Liver (tissue), 9 donors: ENCODE data around the gene SH3BGRL3. TPM values are rescaled to one million over a fixed set of nuclear protein-coding genes. Genes with fewer than 3 reads are reported as not detected.

Experiments
- DNase-seq: peaks from one replicate; pipeline ENCODE4 v3.0.0-alpha.2; 2017; ENCODE audit warnings: low spot score
- H3K27ac ChIP-seq, 2 donors: one replicate each; pipeline ENCODE4 v1.7.0; 2013; ENCODE audit warnings: inconsistent platforms in 2 of 2, low read length in 2 of 2, control low read depth in 1 of 2, low read depth in 1 of 2, mild to moderate bottlenecking in 1 of 2
- H3K27me3 ChIP-seq, 4 donors: one replicate each; pipeline versions ENCODE4 v1.6.1 to v1.7.0; 2013; ENCODE audit warnings: low read length in 3 of 4, inconsistent platforms in 1 of 4, mild to moderate bottlenecking in 1 of 4, moderate library complexity in 1 of 4; ENCODE audit not compliant: control insufficient read depth in 4 of 4, insufficient read depth in 4 of 4
- H3K36me3 ChIP-seq, 4 donors: one replicate each; pipeline versions ENCODE4 v1.6.1 to v1.7.0; 2013; ENCODE audit warnings: low read length in 3 of 4, mild to moderate bottlenecking in 3 of 4, low read depth in 1 of 4, moderate library complexity in 1 of 4; ENCODE audit not compliant: control insufficient read depth in 4 of 4, insufficient read depth in 3 of 4
- H3K4me1 ChIP-seq, 4 donors: one replicate each; pipeline versions ENCODE4 v1.6.1 to v1.7.0; 2013; ENCODE audit warnings: low read length in 3 of 4, mild to moderate bottlenecking in 3 of 4, moderate library complexity in 1 of 4; ENCODE audit not compliant: control insufficient read depth in 4 of 4, insufficient read depth in 4 of 4
- H3K4me3 ChIP-seq, 3 donors: one replicate each; pipeline versions ENCODE4 v1.6.1 to v1.7.0; 2013; ENCODE audit warnings: low read length in 3 of 3, control low read depth in 1 of 3, low read depth in 1 of 3, mild to moderate bottlenecking in 1 of 3
- H3K9ac ChIP-seq, 2 donors: one replicate each; pipeline ENCODE4 v1.7.0; 2013; ENCODE audit warnings: low read length in 2 of 2, mild to moderate bottlenecking in 2 of 2, moderate library complexity in 2 of 2, control low read depth in 1 of 2, low read depth in 1 of 2
- H3K9me3 ChIP-seq, 4 donors: one replicate each; pipeline versions ENCODE4 v1.6.1 to v1.7.0; 2013; ENCODE audit warnings: low read length in 3 of 4; ENCODE audit not compliant: control insufficient read depth in 4 of 4
- CTCF ChIP-seq: fragments of 150-350 bp; IDR thresholded peaks from 2 replicates; pipeline ENCODE4 v1.5.1; 2017; ENCODE audit warnings: improper control_type of control experiment, low read depth, low read length; ENCODE audit not compliant: missing input control
- EGR1 ChIP-seq, 2 donors: IDR thresholded peaks; 2 replicates each; pipeline ENCODE4 v1.6.1; 2016 to 2018; ENCODE audit warnings: antibody characterized with exemption in 2 of 2, low read depth in 2 of 2
- REST ChIP-seq: IDR thresholded peaks from 2 replicates; pipeline ENCODE4 v1.6.1; 2016; ENCODE audit warnings: antibody characterized with exemption, mild to moderate bottlenecking
- RXRA ChIP-seq, 2 donors: IDR thresholded peaks; 2 replicates each; pipeline ENCODE4 v1.6.1; 2017 to 2018; ENCODE audit warnings: antibody characterized with exemption in 2 of 2, mild to moderate bottlenecking in 1 of 2
- WGBS: extraction: QIAGEN DNeasy Blood & Tissue Kit; methylation state at CpG from one replicate; pipeline ENCODE4 v1.1.7; 2013; 5-methylcytosine and 5-hydroxymethylcytosine counted together
- polyA plus RNA-seq, 2 donors: library from polyadenylated mRNA; stranded (reverse) in 1 of 2; unstranded in 1 of 2; fragments of 200-250 nt in 1 of 2; fragments of >200 nt in 1 of 2; fragmentation: Nextera tagmentation in 1 of 2; extraction: Ambion mirVana in 1 of 2; gene quantifications; one replicate each; pipeline versions ENCODE4 v1.2.1 to v1.2.3, GENCODE V29; 2013 to 2015
- total RNA-seq, 2 donors: library from RNA; depleted of rRNA; stranded (reverse); fragments of >200 nt; gene quantifications; one replicate each; pipeline ENCODE4 v1.2.3, GENCODE V29; 2014
- TF ChIP-seq, protein P1 (sequence below): IDR thresholded peaks from 2 replicates; pipeline ENCODE4 v1.6.1; 2016; ENCODE audit warnings: antibody characterized with exemption
- donor health status: healthy.
- donor health status: healthy.
- donor health status: healthy.
- donor health status: healthy.
- donor health status: healthy.

The SH3BGRL3 gene
- total and polyA plus RNA-seq, 4 donors, result 4.5 to 93.2 (median 23.0) TPM

GRCh38 chr1:26287033-26287711 lies 7.3 kb downstream of the SH3BGRL3 start:
- no peak for DNase-seq
- H3K27ac ChIP-seq, result no peak overlapping the region
- H3K4me1 ChIP-seq, result peaks cover 0 to 9% (median 0%) of the 10 kb centered on the region in 4 donors
- WGBS, result 72% methylated on average over 8 of the region's 8 CpGs
- TF ChIP-seq RXRA (IDR thresholded peaks at IDR 0.05), result peak in 1 of 2 donors; percentile 16
- no peak for TF ChIP-seq CTCF
- no peak overlapping the region for H3K9ac ChIP-seq
- no peaks in the 10 kb centered on the region for H3K27me3 ChIP-seq
- no peaks in the 10 kb centered on the region for H3K36me3 ChIP-seq
- H3K9me3 ChIP-seq, result no peaks in the 10 kb centered on the region
- no peak overlapping the region for H3K4me3 ChIP-seq

DNA sequence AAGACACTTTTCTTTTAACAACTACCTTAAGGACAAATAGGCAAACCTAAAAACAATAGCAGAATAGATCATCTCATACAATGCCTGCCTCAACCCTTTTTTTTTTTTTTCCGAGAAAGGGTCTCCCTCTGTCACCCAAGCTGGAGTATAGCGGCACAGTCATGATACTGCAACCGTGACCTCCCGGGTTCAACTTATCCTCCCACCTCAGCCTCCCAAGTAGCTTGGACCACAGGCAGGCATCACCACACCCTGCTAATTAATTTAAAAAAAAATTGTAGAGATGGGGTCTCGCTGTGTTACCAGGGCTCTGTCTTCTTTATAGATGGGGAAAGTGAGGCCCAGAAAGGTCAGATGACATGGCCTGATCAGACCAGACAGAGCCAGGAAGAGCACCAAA lies 7.9 kb downstream of the SH3BGRL3 start:
- Histone ChIP-seq H3K27me3 (no peaks in the 10 kb centered on the region), H3K9me3 (no peaks in the 10 kb centered on the region), H3K4me1 (peaks cover 0 to 5% (median 0%) of the 10 kb centered on the region in 4 donors), H3K36me3 (no peaks in the 10 kb centered on the region), H3K9ac (no peak overlapping the region), H3K4me3 (no peak overlapping the region), H3K27ac (peak overlapping the region in 1 of 2 donors; percentile 43)
- DNase-seq, result no peak
- TF ChIP-seq REST (no peak), EGR1 (IDR thresholded peaks at IDR 0.05; ENCODE audit: low read depth in 2 of 2) (no peak)
- TF ChIP-seq, protein P1, sequence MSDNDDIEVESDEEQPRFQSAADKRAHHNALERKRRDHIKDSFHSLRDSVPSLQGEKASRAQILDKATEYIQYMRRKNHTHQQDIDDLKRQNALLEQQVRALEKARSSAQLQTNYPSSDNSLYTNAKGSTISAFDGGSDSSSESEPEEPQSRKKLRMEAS, result no peak
- 91% methylated on average over 5 of the region's 5 CpGs for WGBS

DNA sequence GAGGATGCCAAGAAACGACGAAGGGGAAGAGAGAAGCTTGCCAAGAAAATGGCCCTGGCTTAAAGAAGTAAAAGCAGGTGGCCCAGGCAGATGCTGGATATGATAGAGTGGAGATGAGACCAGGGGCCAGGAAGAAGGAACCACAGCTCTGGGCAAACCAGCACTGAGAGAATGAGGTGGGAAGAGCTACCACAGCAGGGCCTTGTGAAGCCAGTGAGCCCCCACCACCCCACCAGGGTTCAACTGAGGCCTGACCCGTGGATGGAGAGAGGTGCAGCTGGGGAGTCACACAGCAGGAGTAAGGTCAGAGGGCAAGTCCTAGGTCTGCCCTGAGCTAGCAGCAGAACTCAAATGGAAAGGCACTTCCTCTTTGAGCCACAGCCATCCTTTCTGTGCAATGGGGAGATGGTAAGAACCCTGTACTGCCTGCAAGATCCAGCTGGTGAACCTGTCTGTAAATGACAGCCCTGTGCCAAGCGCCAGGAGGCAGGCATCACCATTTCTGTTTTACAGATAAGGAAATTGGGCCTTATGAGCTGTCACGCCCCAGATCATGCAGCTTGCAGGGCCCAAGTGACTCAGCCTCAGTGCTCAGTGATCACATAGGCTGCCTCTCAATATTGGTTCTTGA lies 8.5 kb downstream of the SH3BGRL3 start:
- H3K9me3 ChIP-seq, result no peaks in the 10 kb centered on the region
- TF ChIP-seq, protein P1, result no peak
- no peak overlapping the region for H3K9ac ChIP-seq
- H3K4me1 ChIP-seq, result peaks cover 0 to 5% (median 0%) of the 10 kb centered on the region in 4 donors
- 68% methylated on average over 5 of the region's 5 CpGs for WGBS
- no peaks in the 10 kb centered on the region for H3K36me3 ChIP-seq
- no peaks in the 10 kb centered on the region for H3K27me3 ChIP-seq
- no peak overlapping the region for H3K4me3 ChIP-seq
- peak overlapping the region; percentile 43 to 71 for H3K27ac ChIP-seq
- DNase-seq, result no peak
